Measurements from ENCODE around the gene GJD4.

DNA sequence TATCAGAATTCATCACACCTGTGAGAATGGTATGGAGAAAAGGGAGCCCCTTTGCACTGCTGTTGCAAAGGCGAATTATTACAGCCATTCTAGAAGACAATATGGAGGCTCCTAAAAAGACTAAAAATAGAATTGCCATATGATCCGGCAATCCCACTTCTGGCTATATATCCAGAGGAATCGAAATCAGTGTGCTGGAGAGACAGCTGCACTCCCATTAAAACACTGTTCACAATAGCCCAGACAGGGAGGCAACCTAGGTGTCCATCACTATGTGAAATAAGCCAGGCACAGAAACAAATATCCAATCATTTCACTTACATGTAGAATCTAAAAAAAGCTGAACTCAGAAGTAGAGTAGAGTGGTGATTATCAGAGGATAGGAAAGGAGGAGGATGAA lies 26.0 kb upstream of the GJD4 start:
- TF ChIP-seq, protein P1, sequence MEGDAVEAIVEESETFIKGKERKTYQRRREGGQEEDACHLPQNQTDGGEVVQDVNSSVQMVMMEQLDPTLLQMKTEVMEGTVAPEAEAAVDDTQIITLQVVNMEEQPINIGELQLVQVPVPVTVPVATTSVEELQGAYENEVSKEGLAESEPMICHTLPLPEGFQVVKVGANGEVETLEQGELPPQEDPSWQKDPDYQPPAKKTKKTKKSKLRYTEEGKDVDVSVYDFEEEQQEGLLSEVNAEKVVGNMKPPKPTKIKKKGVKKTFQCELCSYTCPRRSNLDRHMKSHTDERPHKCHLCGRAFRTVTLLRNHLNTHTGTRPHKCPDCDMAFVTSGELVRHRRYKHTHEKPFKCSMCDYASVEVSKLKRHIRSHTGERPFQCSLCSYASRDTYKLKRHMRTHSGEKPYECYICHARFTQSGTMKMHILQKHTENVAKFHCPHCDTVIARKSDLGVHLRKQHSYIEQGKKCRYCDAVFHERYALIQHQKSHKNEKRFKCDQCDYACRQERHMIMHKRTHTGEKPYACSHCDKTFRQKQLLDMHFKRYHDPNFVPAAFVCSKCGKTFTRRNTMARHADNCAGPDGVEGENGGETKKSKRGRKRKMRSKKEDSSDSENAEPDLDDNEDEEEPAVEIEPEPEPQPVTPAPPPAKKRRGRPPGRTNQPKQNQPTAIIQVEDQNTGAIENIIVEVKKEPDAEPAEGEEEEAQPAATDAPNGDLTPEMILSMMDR (conservative IDR thresholded peaks at IDR 0.05; ENCODE audit: low read length), result no peak
- TF ChIP-seq EZH2phosphoT487 (IDR thresholded peaks at IDR 0.05; ENCODE audit: borderline replicate concordance, low read depth, low read length), result no peak
